Hepatocyte (in vitro differentiated cells): ENCODE data around the gene PABPC1L. TPM values are rescaled to one million over a fixed set of nuclear protein-coding genes. Genes with fewer than 3 reads are reported as not detected.
A peak's percentile ranks its signal among the peaks of the same experiment; 100 is the strongest.

Experiments
- DNase-seq: peaks from one replicate; pipeline ENCODE4 v3.0.0-alpha.2; 2016; ENCODE audit warnings: low spot score
- H2AFZ ChIP-seq: fragments of 200-600 bp; sonication (generic); 2 replicates; pipeline ENCODE4 v1.6.0; 2016; ENCODE audit warnings: antibody characterized with exemption, mild to moderate bottlenecking
- H3K27ac ChIP-seq: fragments of 200-600 bp; sonication (generic); 2 replicates; pipeline ENCODE4 v1.5.1; 2016; ENCODE audit warnings: mild to moderate bottlenecking
- H3K27me3 ChIP-seq: fragments of 200-600 bp; sonication (generic); 2 replicates; pipeline ENCODE4 v1.6.1; 2016
- H3K36me3 ChIP-seq: fragments of 200-600 bp; sonication (generic); replicated peaks from 2 replicates; pipeline ENCODE4 v1.5.1; 2016; ENCODE audit warnings: low read depth; ENCODE audit not compliant: insufficient read depth
- H3K4me1 ChIP-seq: fragments of 200-600 bp; sonication (generic); 2 replicates; pipeline ENCODE4 v1.5.1; 2016; ENCODE audit warnings: mild to moderate bottlenecking, moderate library complexity; ENCODE audit not compliant: insufficient read depth
- H3K4me2 ChIP-seq: fragments of 200-600 bp; sonication (generic); 2 replicates; pipeline ENCODE4 v1.6.0; 2016
- H3K4me3 ChIP-seq: fragments of 200-600 bp; sonication (generic); 2 replicates; pipeline ENCODE4 v1.5.1; 2016; ENCODE audit warnings: mild to moderate bottlenecking
- H3K79me2 ChIP-seq: fragments of 200-600 bp; sonication (generic); 2 replicates; pipeline ENCODE4 v1.6.0; 2017; ENCODE audit warnings: mild to moderate bottlenecking
- H3K9me2 ChIP-seq: fragments of 200-600 bp; sonication (generic); replicated peaks from 2 replicates; pipeline ENCODE4 v1.6.0; 2017; ENCODE audit warnings: mild to moderate bottlenecking; ENCODE audit not compliant: insufficient read depth
- H3K9me3 ChIP-seq: fragments of 200-600 bp; sonication (generic); 2 replicates; pipeline ENCODE4 v1.5.1; 2016; ENCODE audit warnings: low read depth, mild to moderate bottlenecking
- H4K20me1 ChIP-seq: fragments of 200-600 bp; sonication (generic); 2 replicates; pipeline ENCODE4 v1.6.0; 2016; ENCODE audit warnings: mild to moderate bottlenecking; ENCODE audit not compliant: insufficient read depth, poor library complexity, severe bottlenecking
- EZH2 ChIP-seq: fragments of 200-600 bp; sonication (generic); IDR thresholded peaks from 2 replicates; pipeline ENCODE4 v1.6.1; 2016; ENCODE audit warnings: antibody characterized with exemption, mild to moderate bottlenecking, borderline replicate concordance
- EZH2phosphoT487 ChIP-seq: fragments of 200-600 bp; sonication (generic); IDR thresholded peaks from one replicate; pipeline ENCODE4 v1.6.1; 2018; ENCODE audit warnings: antibody characterized with exemption, mild to moderate bottlenecking, low read depth, moderate library complexity; ENCODE audit not compliant: unreplicated experiment, severe bottlenecking
- WGBS: methylation state at CpG from one replicate; pipeline ENCODE4 v1.1.6; 2016; ENCODE audit warnings: low lambda C conversion rate; ENCODE audit errors: missing lambda C conversion rate; 5-methylcytosine and 5-hydroxymethylcytosine counted together
- polyA plus RNA-seq: library from polyadenylated mRNA; unstranded; fragments of >200 nt; fragmentation: Nextera tagmentation; extraction: Ambion mirVana; gene quantifications from 2 replicates; pipeline ENCODE4 v1.2.1, GENCODE V29; 2016
- total RNA-seq: library from RNA; depleted of rRNA; stranded (reverse); fragments of >200 nt; gene quantifications from 2 replicates; pipeline ENCODE4 v1.2.3, GENCODE V29; 2014
- TF ChIP-seq, protein P1 (sequence below): fragments of 200-600 bp; sonication (generic); IDR thresholded peaks from 2 replicates; pipeline ENCODE4 v1.5.1; 2016; ENCODE audit warnings: antibody characterized with exemption, mild to moderate bottlenecking; ENCODE audit not compliant: poor library complexity

Gene PABPC1L
- total and polyA plus RNA-seq, 2 experiments from 2014 or later = 15.6 to 23.5 TPM

DNA sequence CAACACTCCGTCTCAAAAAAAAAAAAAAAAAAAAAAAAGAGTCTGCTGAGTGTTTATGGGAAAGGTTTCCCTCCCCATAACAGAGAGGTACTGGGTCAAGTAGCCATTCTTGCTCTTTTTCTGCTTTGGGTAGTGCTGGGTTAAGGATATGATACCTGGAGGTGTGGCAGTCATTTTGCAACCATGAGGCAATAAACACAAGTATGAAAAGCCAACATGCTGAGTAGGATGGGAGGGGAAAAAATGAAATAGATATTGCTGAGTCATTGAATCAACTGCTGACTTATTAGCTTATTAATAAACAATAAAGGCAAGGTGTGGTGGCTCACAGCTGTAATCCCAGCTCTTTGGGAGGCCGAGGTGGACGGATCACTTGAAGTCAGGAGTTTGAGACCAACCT, 52.6 kb downstream of the PABPC1L start:
- DNase-seq = no peak
- H3K27me3 ChIP-seq = no peaks in the 10 kb centered on the region
- TF ChIP-seq, protein P1, sequence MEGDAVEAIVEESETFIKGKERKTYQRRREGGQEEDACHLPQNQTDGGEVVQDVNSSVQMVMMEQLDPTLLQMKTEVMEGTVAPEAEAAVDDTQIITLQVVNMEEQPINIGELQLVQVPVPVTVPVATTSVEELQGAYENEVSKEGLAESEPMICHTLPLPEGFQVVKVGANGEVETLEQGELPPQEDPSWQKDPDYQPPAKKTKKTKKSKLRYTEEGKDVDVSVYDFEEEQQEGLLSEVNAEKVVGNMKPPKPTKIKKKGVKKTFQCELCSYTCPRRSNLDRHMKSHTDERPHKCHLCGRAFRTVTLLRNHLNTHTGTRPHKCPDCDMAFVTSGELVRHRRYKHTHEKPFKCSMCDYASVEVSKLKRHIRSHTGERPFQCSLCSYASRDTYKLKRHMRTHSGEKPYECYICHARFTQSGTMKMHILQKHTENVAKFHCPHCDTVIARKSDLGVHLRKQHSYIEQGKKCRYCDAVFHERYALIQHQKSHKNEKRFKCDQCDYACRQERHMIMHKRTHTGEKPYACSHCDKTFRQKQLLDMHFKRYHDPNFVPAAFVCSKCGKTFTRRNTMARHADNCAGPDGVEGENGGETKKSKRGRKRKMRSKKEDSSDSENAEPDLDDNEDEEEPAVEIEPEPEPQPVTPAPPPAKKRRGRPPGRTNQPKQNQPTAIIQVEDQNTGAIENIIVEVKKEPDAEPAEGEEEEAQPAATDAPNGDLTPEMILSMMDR = no peak
- no peak for TF ChIP-seq EZH2
- no peak for TF ChIP-seq EZH2phosphoT487
- peaks cover 34% of the 10 kb centered on the region for H3K79me2 ChIP-seq
- WGBS = 92% methylated on average over 3 of the region's 3 CpGs
- no peak overlapping the region for H3K27ac ChIP-seq
- H3K36me3 ChIP-seq = no peaks in the 10 kb centered on the region
- H3K4me3 ChIP-seq = no peak overlapping the region
- H2AFZ ChIP-seq = no peak overlapping the region
- peaks cover 25% of the 10 kb centered on the region for H3K4me1 ChIP-seq
- H3K9me2 ChIP-seq = no peaks in the 10 kb centered on the region
- H4K20me1 ChIP-seq = no peaks in the 10 kb centered on the region
- no peak overlapping the region for H3K4me2 ChIP-seq
- no peaks in the 10 kb centered on the region for H3K9me3 ChIP-seq

DNA sequence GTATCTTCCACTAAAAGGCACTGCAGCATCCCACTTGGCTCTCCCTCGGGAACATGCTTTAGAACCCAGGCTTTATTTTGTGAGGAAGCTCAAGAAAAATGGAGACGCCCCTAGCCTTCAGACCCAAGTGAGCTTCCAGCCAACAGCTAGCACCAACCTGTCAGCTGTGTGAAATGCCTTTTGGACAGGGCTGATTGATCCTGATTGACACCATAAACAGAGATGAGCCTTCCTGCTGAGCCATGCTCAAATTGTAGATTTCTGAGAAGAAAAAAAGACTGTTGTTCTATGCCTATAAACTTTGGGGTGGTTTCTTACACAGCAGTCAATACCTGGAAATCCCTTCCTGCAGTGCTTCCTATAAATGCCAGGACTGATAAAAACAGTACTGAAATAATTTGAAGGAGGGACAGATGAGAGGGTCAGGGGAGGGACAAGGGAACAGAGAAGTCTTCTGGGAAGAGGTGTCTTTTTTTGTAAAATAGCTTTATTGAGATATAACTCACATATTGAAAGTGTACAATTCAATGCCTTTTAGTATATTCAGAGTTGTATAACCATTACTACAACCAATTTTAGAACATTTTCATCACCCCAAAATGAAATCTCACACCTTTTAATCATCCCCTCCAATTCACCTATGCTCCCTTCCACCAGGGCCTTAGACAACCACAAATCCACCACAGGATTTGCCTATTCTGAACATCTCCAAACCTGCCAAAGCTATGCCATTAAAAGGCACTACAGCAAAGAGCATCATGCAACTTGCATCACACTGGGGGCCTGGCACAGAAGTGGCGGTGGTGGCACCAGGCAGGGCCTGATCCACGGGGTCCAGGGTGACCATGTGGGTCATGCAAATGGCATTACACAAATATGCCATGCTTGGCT, 53.7 kb downstream of the PABPC1L start:
- Histone ChIP-seq H2AFZ (no peak overlapping the region), H3K4me1 (peaks cover 27% of the 10 kb centered on the region), H3K4me3 (no peak overlapping the region), H3K36me3 (no peaks in the 10 kb centered on the region), H3K27me3 (no peaks in the 10 kb centered on the region), H3K27ac (no peak overlapping the region), H3K79me2 (peaks cover 34% of the 10 kb centered on the region), H3K9me3 (no peaks in the 10 kb centered on the region), H4K20me1 (no peaks in the 10 kb centered on the region), H3K4me2 (no peak overlapping the region), H3K9me2 (no peaks in the 10 kb centered on the region)
- TF ChIP-seq, protein P1 = no peak
- TF ChIP-seq EZH2 (no peak), EZH2phosphoT487 (no peak)
- DNase-seq = no peak
- WGBS = 88% methylated on average over 4 of the region's 4 CpGs

DNA sequence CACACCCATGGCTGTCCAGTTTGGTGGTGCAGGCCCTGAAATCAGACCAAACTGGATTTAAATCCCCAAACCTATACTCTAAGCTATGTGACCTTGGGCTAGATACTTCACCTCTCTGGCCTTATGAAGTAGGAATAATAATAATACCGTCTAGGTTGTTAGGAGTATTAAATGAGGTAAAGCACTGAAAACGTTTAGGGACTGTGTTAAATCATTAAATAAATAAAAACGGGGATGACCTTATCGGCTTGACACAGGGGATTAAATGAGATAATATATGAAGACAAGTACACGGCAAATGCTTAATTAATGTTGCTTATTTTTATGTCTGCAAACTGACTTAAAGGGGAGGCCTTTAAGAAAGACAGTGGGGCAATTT, 55.8 kb downstream of the PABPC1L start:
- WGBS = 46% methylated on average over 5 of the region's 5 CpGs
- H3K36me3 ChIP-seq = no peaks in the 10 kb centered on the region
- H3K79me2 ChIP-seq = peaks cover 39% of the 10 kb centered on the region
- H3K9me2 ChIP-seq = no peaks in the 10 kb centered on the region
- no peaks in the 10 kb centered on the region for H3K27me3 ChIP-seq
- H3K4me3 ChIP-seq = peak overlapping the region; percentile 35
- no peak for DNase-seq
- H2AFZ ChIP-seq = peak overlapping the region; percentile 95
- peak overlapping the region; percentile 85 for H3K27ac ChIP-seq
- peaks cover 18% of the 10 kb centered on the region for H3K4me1 ChIP-seq
- no peaks in the 10 kb centered on the region for H4K20me1 ChIP-seq
- H3K9me3 ChIP-seq = no peaks in the 10 kb centered on the region
- peak overlapping the region; percentile 84 for H3K4me2 ChIP-seq
- TF ChIP-seq EZH2phosphoT487 (no peak), EZH2 (no peak)
- TF ChIP-seq, protein P1 = no peak
